Keratinocyte (primary cell): ENCODE data around the gene SUGCT. TPM values are rescaled to one million over a fixed set of nuclear protein-coding genes. Genes with fewer than 3 reads are reported as not detected.

Experiments used
- DNase-seq: peaks from one replicate; pipeline ENCODE4 v3.0.0-alpha.2; 2011; ENCODE audit warnings: low read depth, missing footprints, low spot score
- FAIRE-seq: peaks from 2 replicates; lab custom pipeline; 2011; peaks lifted over from hg19 to GRCh38; lab: Jason Lieb, UNC
- H2AFZ ChIP-seq: 2 replicates; pipeline ENCODE4 v1.6.0; 2012; ENCODE audit warnings: low read length, control low read depth, inconsistent platforms; ENCODE audit not compliant: control insufficient read depth
- H3K27ac ChIP-seq: 2 replicates; pipeline ENCODE4 v1.5.1; 2011; ENCODE audit warnings: low read length; ENCODE audit not compliant: control insufficient read depth, insufficient read depth
- H3K27me3 ChIP-seq: 3 replicates; pipeline ENCODE4 v1.6.0; 2011; ENCODE audit warnings: low read length; ENCODE audit not compliant: control insufficient read depth, insufficient read depth; ENCODE audit errors: extremely low read depth
- H3K36me3 ChIP-seq, 2 experiments: 2 replicates in 1 of 2; 3 replicates in 1 of 2; pipeline ENCODE4 v1.5.1; 2011; ENCODE audit warnings: low read length in 2 of 2, mild to moderate bottlenecking in 1 of 2; ENCODE audit not compliant: control insufficient read depth in 2 of 2, insufficient read depth in 2 of 2; ENCODE audit errors: extremely low read depth in 1 of 2
- H3K4me1 ChIP-seq: 3 replicates; pipeline ENCODE4 v1.5.1; 2011; ENCODE audit warnings: low read length; ENCODE audit not compliant: control insufficient read depth, insufficient read depth; ENCODE audit errors: extremely low read depth
- H3K4me2 ChIP-seq: 3 replicates; pipeline ENCODE4 v1.6.0; 2011; ENCODE audit warnings: low read depth, low read length; ENCODE audit not compliant: control insufficient read depth, insufficient read depth; ENCODE audit errors: extremely low read depth
- H3K4me3 ChIP-seq, 3 experiments: fragments of 200-600 bp in 1 of 3; sonication (generic) in 1 of 3; 2 replicates in 2 of 3; 3 replicates in 1 of 3; pipeline ENCODE4 v1.5.1; 2011 to 2016; ENCODE audit warnings: low read length in 3 of 3, mild to moderate bottlenecking in 3 of 3, control low read depth in 2 of 3, inconsistent platforms in 1 of 3, low read depth in 1 of 3, mixed read lengths in 1 of 3, mixed run types in 1 of 3, moderate library complexity in 1 of 3; ENCODE audit not compliant: control insufficient read depth in 2 of 3, insufficient read depth in 2 of 3; ENCODE audit errors: extremely low read depth in 1 of 3
- H3K79me2 ChIP-seq: 2 replicates; pipeline ENCODE4 v1.6.0; 2012; ENCODE audit warnings: low read length; ENCODE audit not compliant: control insufficient read depth, insufficient read depth
- H3K9ac ChIP-seq: 3 replicates; pipeline ENCODE4 v1.6.0; 2011; ENCODE audit warnings: low read length; ENCODE audit not compliant: control insufficient read depth, insufficient read depth; ENCODE audit errors: extremely low read depth
- H3K9me1 ChIP-seq: 3 replicates; pipeline ENCODE4 v1.6.0; 2011; ENCODE audit warnings: low read length; ENCODE audit not compliant: control insufficient read depth, insufficient read depth; ENCODE audit errors: extremely low read depth
- H3K9me3 ChIP-seq: 2 replicates; pipeline ENCODE4 v1.5.1; 2012; ENCODE audit warnings: low read depth, low read length; ENCODE audit not compliant: control insufficient read depth
- H4K20me1 ChIP-seq: 3 replicates; pipeline ENCODE4 v1.6.0; 2011; ENCODE audit warnings: low read length; ENCODE audit not compliant: control insufficient read depth, insufficient read depth; ENCODE audit errors: extremely low read depth
- CTCF ChIP-seq, 3 experiments: IDR thresholded peaks in 1 of 3; conservative IDR thresholded peaks in 1 of 3; optimal IDR thresholded peaks in 1 of 3; 2 replicates in 2 of 3; 3 replicates in 1 of 3; pipeline versions ENCODE3 to v1.5.1; 2011; ENCODE audit warnings: low read length in 3 of 3, mild to moderate bottlenecking in 3 of 3, moderate library complexity in 2 of 3, control low read depth in 1 of 3, inconsistent platforms in 1 of 3; ENCODE audit not compliant: insufficient read depth in 2 of 3; ENCODE audit errors: extremely low read depth in 1 of 3
- EZH2 ChIP-seq: IDR thresholded peaks from one replicate; pipeline ENCODE4 v1.6.1; 2012; ENCODE audit warnings: inconsistent platforms, mild to moderate bottlenecking, low read length, moderate library complexity
- dilution Hi-C: fragments of 300-500 bp; cut with MboI; formaldehyde crosslinking; loops from one replicate; pipeline ENCODE4 v1.7.0; 2020; ENCODE audit warnings: low sequenced_read_pairs; ENCODE audit not compliant: extremely low pct_ligation_motif_present
- polyA plus RNA-seq, 5 experiments: library from polyadenylated mRNA; depleted of rRNA in 3 of 5; stranded (reverse) in 3 of 5; stranded (forward) in 1 of 5; unstranded in 1 of 5; fragments of >200 nt; gene quantifications; 1 replicate in 1 of 5; 2 replicates in 3 of 5; 3 replicates in 1 of 5; pipeline versions ENCODE4 v1.2.1 to v1.2.3, GENCODE V29; 2011 to 2012; ENCODE audit warnings: missing spikeins in 2 of 5, low read depth in 1 of 5, low replicate concordance in 1 of 5

The SUGCT gene
- polyA plus RNA-seq, 1 donor (not counting 4 experiments of a cell fraction or from before 2014, with no cell fraction given) = 134 TPM

GRCh38 chr7:40780460-40780859 lies 645.7 kb downstream of the SUGCT start:
- H4K20me1 ChIP-seq = no peaks in the 10 kb centered on the region
- FAIRE-seq = no peak
- H3K9me1 ChIP-seq = no peaks in the 10 kb centered on the region
- no peak for DNase-seq
- H2AFZ ChIP-seq = no peak overlapping the region
- no peaks in the 10 kb centered on the region for H3K36me3 ChIP-seq
- no peaks in the 10 kb centered on the region for H3K4me1 ChIP-seq
- no peak for TF ChIP-seq EZH2
- TF ChIP-seq CTCF (optimal IDR thresholded peaks at IDR 0.05 in 1 of 3, IDR thresholded peaks at IDR 0.05 in 1 of 3, conservative IDR thresholded peaks at IDR 0.05 in 1 of 3; ENCODE audit: extremely low read depth in 1 of 3, insufficient read depth in 2 of 3, low read length in 3 of 3) = no peak
- no peak overlapping the region for H3K27ac ChIP-seq
- dilution Hi-C loops = no loop called here
- H3K79me2 ChIP-seq = no peaks in the 10 kb centered on the region
- no peaks in the 10 kb centered on the region for H3K27me3 ChIP-seq
- H3K9me3 ChIP-seq = no peaks in the 10 kb centered on the region
- H3K9ac ChIP-seq = no peak overlapping the region
- no peak overlapping the region for H3K4me3 ChIP-seq
- H3K4me2 ChIP-seq = no peak overlapping the region

- Histone ChIP-seq H3K4me3 (no peak overlapping the region), H3K27me3 (no peaks in the 10 kb centered on the region), H3K27ac (no peak overlapping the region), H3K4me1 (no peaks in the 10 kb centered on the region), H3K9ac (no peak overlapping the region), H3K79me2 (no peaks in the 10 kb centered on the region), H3K9me3 (no peaks in the 10 kb centered on the region), H3K36me3 (no peaks in the 10 kb centered on the region), H3K9me1 (no peaks in the 10 kb centered on the region), H2AFZ (no peak overlapping the region), H4K20me1 (no peaks in the 10 kb centered on the region), H3K4me2 (no peak overlapping the region)
- no peak for FAIRE-seq
- dilution Hi-C loops = no loop called here
- DNase-seq = no peak
- no peak for TF ChIP-seq EZH2
- no peak for TF ChIP-seq CTCF (optimal IDR thresholded peaks at IDR 0.05 in 1 of 3, IDR thresholded peaks at IDR 0.05 in 1 of 3, conservative IDR thresholded peaks at IDR 0.05 in 1 of 3; ENCODE audit: extremely low read depth in 1 of 3, insufficient read depth in 2 of 3, low read length in 3 of 3)
These were observed 648.0 kb downstream of the SUGCT start for GRCh38 chr7:40782836-40783235.
